Osteocyte (in vitro differentiated cells): ENCODE data around the gene SEMA4F. TPM values are rescaled to one million over a fixed set of nuclear protein-coding genes. Genes with fewer than 3 reads are reported as not detected.
A peak's percentile ranks its signal among the peaks of the same experiment; 100 is the strongest.

ENCODE experiments used
- DNase-seq: peaks from one replicate; pipeline ENCODE4 v3.0.0; 2021; ENCODE audit warnings: mixed read lengths; ENCODE audit not compliant: unreplicated experiment; ENCODE audit errors: extremely low spot score
- H3K27ac Mint-ChIP-seq: one replicate; pipeline ENCODE4 v1.8.0; 2021; ENCODE audit warnings: mild to moderate bottlenecking, mixed read lengths; ENCODE audit not compliant: unreplicated experiment
- H3K27me3 Mint-ChIP-seq: one replicate; pipeline ENCODE4 v1.8.0; 2021; ENCODE audit warnings: mixed read lengths; ENCODE audit not compliant: unreplicated experiment
- H3K36me3 Mint-ChIP-seq: one replicate; pipeline ENCODE4 v1.8.0; 2021; ENCODE audit warnings: mixed read lengths; ENCODE audit not compliant: unreplicated experiment
- H3K4me1 Mint-ChIP-seq: one replicate; pipeline ENCODE4 v1.8.0; 2021; ENCODE audit warnings: mixed read lengths; ENCODE audit not compliant: unreplicated experiment
- H3K4me3 Mint-ChIP-seq: one replicate; pipeline ENCODE4 v1.8.0; 2021; ENCODE audit warnings: mild to moderate bottlenecking, moderate library complexity, mixed read lengths; ENCODE audit not compliant: unreplicated experiment
- H3K9me3 Mint-ChIP-seq: one replicate; pipeline ENCODE4 v1.8.0; 2021; ENCODE audit warnings: mixed read lengths; ENCODE audit not compliant: unreplicated experiment
- CTCF ChIP-seq: fragments of 200-600 bp; sonication (generic); IDR thresholded peaks from 2 replicates; pipeline ENCODE4 v1.5.0; 2021; ENCODE audit warnings: antibody characterized with exemption, mild to moderate bottlenecking, moderate library complexity
- total RNA-seq: library from RNA; stranded (reverse); gene quantifications from 2 replicates; pipeline ENCODE4 v1.2.1, GENCODE V29; 2021

The SEMA4F gene
- total RNA-seq, 1 donor from 2014 or later, result 14.2 TPM

DNA sequence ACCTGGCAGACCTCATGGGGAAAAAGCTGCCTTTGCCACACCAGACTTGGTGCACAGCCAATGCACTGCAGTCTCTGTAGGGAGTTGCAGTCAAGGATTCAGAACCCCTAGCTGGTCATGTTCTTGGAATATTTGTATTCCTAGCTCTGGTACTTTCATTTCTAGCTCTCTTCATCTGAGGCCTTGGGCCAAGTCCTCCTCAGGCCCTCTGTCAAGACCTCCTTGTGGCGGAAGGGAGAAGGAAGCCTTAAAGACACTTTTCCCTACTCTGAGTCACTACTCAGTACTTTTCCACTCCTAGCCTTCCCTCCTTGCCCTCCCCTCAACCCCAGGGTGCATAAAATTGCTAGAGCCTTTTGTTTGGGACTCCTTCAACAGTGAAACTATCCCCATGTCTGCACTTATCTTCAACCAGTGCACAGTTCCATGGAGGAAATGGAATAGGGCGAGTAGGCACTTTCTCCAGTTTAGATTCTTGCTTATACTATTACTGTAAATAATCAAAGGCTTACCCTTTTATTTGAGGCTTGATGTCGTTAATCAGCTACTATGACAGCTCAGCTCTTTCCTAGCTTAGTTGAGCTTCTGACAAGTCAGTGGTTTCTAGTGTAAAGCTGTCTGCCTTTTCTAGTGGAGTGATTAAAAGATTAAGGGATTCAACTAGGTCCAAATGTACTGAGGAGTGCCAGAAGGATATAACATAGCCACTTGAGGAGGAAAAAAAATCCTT lies 21.7 kb upstream of the SEMA4F start:
- peak; percentile 13 for TF ChIP-seq CTCF

DNA sequence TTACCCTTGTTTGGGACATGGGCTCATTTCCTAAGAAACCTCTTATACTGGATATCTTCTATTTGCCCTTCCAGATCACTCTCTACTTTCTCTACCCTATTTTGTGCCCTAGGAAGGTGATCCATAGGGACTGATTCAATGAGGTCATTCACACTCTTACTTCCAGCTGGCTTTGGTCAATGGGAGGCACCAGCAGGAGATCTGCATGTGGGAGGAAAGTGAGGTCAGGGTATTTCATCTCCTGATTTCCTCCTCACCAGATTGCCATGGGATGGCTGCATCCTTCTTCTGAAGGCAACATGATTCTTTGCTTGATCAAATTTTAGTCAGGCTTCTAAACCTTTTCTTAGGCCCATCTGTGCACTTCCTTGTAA lies 21.1 kb upstream of the SEMA4F start:
- no peaks in the 10 kb centered on the region for H3K36me3 Mint-ChIP-seq
- no peak overlapping the region for H3K27ac Mint-ChIP-seq
- peaks cover 3% of the 10 kb centered on the region for H3K4me1 Mint-ChIP-seq
- H3K27me3 Mint-ChIP-seq, result peaks cover 52% of the 10 kb centered on the region
- no peak for DNase-seq
- H3K9me3 Mint-ChIP-seq, result no peaks in the 10 kb centered on the region
- no peak for TF ChIP-seq CTCF
- no peak overlapping the region for H3K4me3 Mint-ChIP-seq

More for the DNA sequence above, 21.7 kb upstream of the SEMA4F start:
- Mint-ChIP-seq H3K36me3 (no peaks in the 10 kb centered on the region), H3K27ac (peak overlapping the region; percentile 7), H3K27me3 (peaks cover 51% of the 10 kb centered on the region), H3K4me3 (no peak overlapping the region), H3K4me1 (peaks cover 3% of the 10 kb centered on the region), H3K9me3 (no peaks in the 10 kb centered on the region)
- no peak for DNase-seq

GRCh38 chr2:74639550-74639949 lies 14.5 kb upstream of the SEMA4F start:
- H3K4me1 Mint-ChIP-seq, result no peaks in the 10 kb centered on the region
- DNase-seq, result no peak
- H3K27ac Mint-ChIP-seq, result no peak overlapping the region
- no peaks in the 10 kb centered on the region for H3K36me3 Mint-ChIP-seq
- H3K9me3 Mint-ChIP-seq, result no peaks in the 10 kb centered on the region
- no peak overlapping the region for H3K4me3 Mint-ChIP-seq
- TF ChIP-seq CTCF, result no peak
- H3K27me3 Mint-ChIP-seq, result peaks cover 74% of the 10 kb centered on the region

GRCh38 chr2:74645344-74645743 lies 8.7 kb upstream of the SEMA4F start:
- no peak for DNase-seq
- H3K27me3 Mint-ChIP-seq, result peaks cover 48% of the 10 kb centered on the region
- peaks cover 4% of the 10 kb centered on the region for H3K4me1 Mint-ChIP-seq
- no peak overlapping the region for H3K27ac Mint-ChIP-seq
- no peak overlapping the region for H3K4me3 Mint-ChIP-seq
- no peak for TF ChIP-seq CTCF
- H3K36me3 Mint-ChIP-seq, result no peaks in the 10 kb centered on the region
- H3K9me3 Mint-ChIP-seq, result no peaks in the 10 kb centered on the region

GRCh38 chr2:74646201-74646600 lies 7.8 kb upstream of the SEMA4F start:
- Mint-ChIP-seq H3K4me3 (no peak overlapping the region), H3K4me1 (peaks cover 4% of the 10 kb centered on the region), H3K27me3 (peaks cover 44% of the 10 kb centered on the region), H3K36me3 (no peaks in the 10 kb centered on the region), H3K9me3 (no peaks in the 10 kb centered on the region), H3K27ac (no peak overlapping the region)
- DNase-seq, result no peak
- TF ChIP-seq CTCF, result no peak
